Suprapubic skin (tissue), 4 donors: Measurements from ENCODE around the gene ZNF526. TPM values are rescaled to one million over a fixed set of nuclear protein-coding genes. Genes with fewer than 3 reads are reported as not detected.

ENCODE experiments used
- DNase-seq, 2 donors: peaks; one replicate each; pipeline ENCODE4 v3.0.0-alpha.2; 2019; ENCODE audit warnings: low spot score in 2 of 2
- H3K27ac ChIP-seq: fragments of 200-600 bp; sonication (generic); one replicate; pipeline ENCODE4 v1.5.1; 2019
- H3K27me3 ChIP-seq: fragments of 200-600 bp; sonication (generic); one replicate; pipeline ENCODE4 v1.5.1; 2019
- H3K36me3 ChIP-seq: fragments of 200-600 bp; sonication (generic); one replicate; pipeline ENCODE4 v1.5.1; 2019
- H3K4me1 ChIP-seq: fragments of 200-600 bp; sonication (generic); one replicate; pipeline ENCODE4 v1.5.1; 2019
- H3K4me3 ChIP-seq: fragments of 200-600 bp; sonication (generic); one replicate; pipeline ENCODE4 v1.5.1; 2019; ENCODE audit warnings: mild to moderate bottlenecking
- H3K9me3 ChIP-seq: fragments of 200-600 bp; sonication (generic); one replicate; pipeline ENCODE4 v1.5.1; 2019
- CTCF ChIP-seq, 2 donors: fragments of 200-600 bp in 1 of 2; fragments of 450-650 bp in 1 of 2; sonication (generic) in 1 of 2; IDR thresholded peaks; one replicate each; pipeline ENCODE4 v1.5.1; 2016 to 2019; ENCODE audit warnings: antibody characterized with exemption in 2 of 2, mild to moderate bottlenecking in 1 of 2, moderate library complexity in 1 of 2
- EP300 ChIP-seq: sonication (generic); formaldehyde crosslinking; IDR thresholded peaks from one replicate; pipeline ENCODE4 v1.6.1; 2017; ENCODE audit warnings: antibody characterized with exemption
- POLR2A ChIP-seq, 2 donors: fragments of 450-650 bp; IDR thresholded peaks; one replicate each; pipeline ENCODE4 v1.6.1; 2017; ENCODE audit warnings: antibody characterized with exemption in 2 of 2, mild to moderate bottlenecking in 2 of 2, moderate library complexity in 2 of 2
- POLR2AphosphoS5 ChIP-seq, 3 donors: sonication (generic); formaldehyde crosslinking; IDR thresholded peaks; one replicate each; pipeline ENCODE4 v1.6.1; 2017; ENCODE audit warnings: antibody characterized with exemption in 3 of 3
- WGBS: methylation state at CpG from one replicate; pipeline ENCODE4 v1.1.5; 2018; 5-methylcytosine and 5-hydroxymethylcytosine counted together
- total RNA-seq, 4 donors: library from RNA; depleted of rRNA; stranded (reverse); fragments of >200 nt; gene quantifications; one replicate each; pipeline ENCODE4 v1.1.0, GENCODE V29; 2016

The ZNF526 gene
- total RNA-seq, 4 donors from 2014 or later = 4.2 to 12.9 (median 8.9) TPM

GRCh38 chr19:42267644-42268141, 47.6 kb downstream of the ZNF526 start:
- peaks cover 10% of the 10 kb centered on the region for H3K36me3 ChIP-seq
- no peaks in the 10 kb centered on the region for H3K9me3 ChIP-seq
- no peak for DNase-seq
- peak overlapping the region; percentile 100 for H3K27ac ChIP-seq
- TF ChIP-seq POLR2AphosphoS5 (IDR thresholded peaks at IDR 0.05) (no peak), CTCF (IDR thresholded peaks at IDR 0.05) (no peak), EP300 (no peak), POLR2A (IDR thresholded peaks at IDR 0.05) (no peak)
- no peaks in the 10 kb centered on the region for H3K27me3 ChIP-seq
- 4% methylated on average over 11 of the region's 13 CpGs for WGBS
- H3K4me1 ChIP-seq = peaks cover 33% of the 10 kb centered on the region
- H3K4me3 ChIP-seq = peak overlapping the region; percentile 78

GRCh38 chr19:42268142-42268703, 48.1 kb downstream of the ZNF526 start:
- DNase-seq = peak; percentile 100
- Histone ChIP-seq H3K36me3 (peaks cover 15% of the 10 kb centered on the region), H3K4me3 (peak overlapping the region; percentile 78), H3K27me3 (no peaks in the 10 kb centered on the region), H3K9me3 (no peaks in the 10 kb centered on the region), H3K27ac (peak overlapping the region; percentile 100), H3K4me1 (peaks cover 33% of the 10 kb centered on the region)
- TF ChIP-seq CTCF (IDR thresholded peaks at IDR 0.05) = no peak
- TF ChIP-seq EP300 = no peak
- TF ChIP-seq POLR2A (IDR thresholded peaks at IDR 0.05) = peak in 1 of 2 donors; percentile 54
- TF ChIP-seq POLR2AphosphoS5 (IDR thresholded peaks at IDR 0.05) = peak in 2 of 3 donors; percentile 51 to 90
- under 1% methylated on average over 38 of the region's 46 CpGs for WGBS

- Histone ChIP-seq H3K27me3 (no peaks in the 10 kb centered on the region), H3K4me3 (peak within 1 kb of the TSS; percentile 78), H3K36me3 (peaks cover 22% of the 10 kb centered on the region), H3K4me1 (peaks cover 35% of the 10 kb centered on the region), H3K9me3 (no peaks in the 10 kb centered on the region), H3K27ac (peak within 1 kb of the TSS; percentile 100)
- DNase-seq = peak; percentile 100
- TF ChIP-seq POLR2A (IDR thresholded peaks at IDR 0.05) = no peak
- TF ChIP-seq CTCF (IDR thresholded peaks at IDR 0.05) = no peak
- TF ChIP-seq POLR2AphosphoS5 (IDR thresholded peaks at IDR 0.05) = peak in 1 of 3 donors; percentile 18
- no peak for TF ChIP-seq EP300
- WGBS = under 1% methylated on average over 47 of the region's 52 CpGs
Measured at GRCh38 chr19:42268704-42269477, 48.8 kb downstream of the ZNF526 start, which contains the start of gene CIC. TSS of gene CIC (plus strand) at chr19:42269252. CDS start at chr19:42271784, 2,532 bp downstream.

- no peaks in the 10 kb centered on the region for H3K9me3 ChIP-seq
- H3K36me3 ChIP-seq = peaks cover 29% of the 10 kb centered on the region
- 18% methylated on average over 10 of the region's 10 CpGs for WGBS
- no peak for TF ChIP-seq POLR2A (IDR thresholded peaks at IDR 0.05)
- no peak for TF ChIP-seq EP300
- TF ChIP-seq POLR2AphosphoS5 (IDR thresholded peaks at IDR 0.05) = no peak
- no peak for TF ChIP-seq CTCF (IDR thresholded peaks at IDR 0.05)
- no peaks in the 10 kb centered on the region for H3K27me3 ChIP-seq
- peak overlapping the region; percentile 100 for H3K27ac ChIP-seq
- peak overlapping the region; percentile 78 for H3K4me3 ChIP-seq
- DNase-seq = peak; percentile 79 to 81
- H3K4me1 ChIP-seq = peaks cover 40% of the 10 kb centered on the region
Measured at GRCh38 chr19:42269478-42270345, 49.6 kb downstream of the ZNF526 start.
